DND-41 (cell line): ENCODE measurements around the gene OR5B3.

ENCODE experiments used
- EZH2 ChIP-seq: IDR thresholded peaks from 3 replicates; pipeline ENCODE4 v1.6.1; 2012; ENCODE audit warnings: borderline replicate concordance, low read depth, mild to moderate bottlenecking, moderate library complexity, low read length, inconsistent platforms; ENCODE audit not compliant: severe bottlenecking
- TF ChIP-seq, protein P1 (sequence below): IDR thresholded peaks from 2 replicates; pipeline ENCODE4 v1.5.1; 2012; ENCODE audit warnings: borderline replicate concordance, low read length, moderate library complexity, mild to moderate bottlenecking; ENCODE audit not compliant: poor library complexity, severe bottlenecking; ENCODE audit errors: extremely low read depth

DNA sequence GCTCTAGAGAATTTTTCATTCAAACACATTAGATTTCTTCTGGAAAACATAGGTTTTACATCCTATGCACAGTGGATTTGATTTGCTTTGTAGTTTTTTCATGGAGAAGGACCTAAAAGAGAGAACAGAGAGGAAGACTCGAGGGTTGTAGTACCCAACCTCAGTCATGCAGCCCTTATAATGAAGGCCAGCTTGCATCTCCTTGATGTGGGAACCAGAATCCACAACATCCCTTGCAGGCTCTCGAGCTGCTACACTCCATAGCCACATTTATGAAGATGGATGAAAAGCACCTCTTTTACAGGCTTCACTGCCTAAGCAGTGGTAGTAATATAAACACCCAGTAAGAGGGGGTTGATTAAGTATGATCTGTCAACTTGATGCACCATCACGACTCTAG is 44.9 kb upstream of the OR5B3 start:
- TF ChIP-seq, protein P1, sequence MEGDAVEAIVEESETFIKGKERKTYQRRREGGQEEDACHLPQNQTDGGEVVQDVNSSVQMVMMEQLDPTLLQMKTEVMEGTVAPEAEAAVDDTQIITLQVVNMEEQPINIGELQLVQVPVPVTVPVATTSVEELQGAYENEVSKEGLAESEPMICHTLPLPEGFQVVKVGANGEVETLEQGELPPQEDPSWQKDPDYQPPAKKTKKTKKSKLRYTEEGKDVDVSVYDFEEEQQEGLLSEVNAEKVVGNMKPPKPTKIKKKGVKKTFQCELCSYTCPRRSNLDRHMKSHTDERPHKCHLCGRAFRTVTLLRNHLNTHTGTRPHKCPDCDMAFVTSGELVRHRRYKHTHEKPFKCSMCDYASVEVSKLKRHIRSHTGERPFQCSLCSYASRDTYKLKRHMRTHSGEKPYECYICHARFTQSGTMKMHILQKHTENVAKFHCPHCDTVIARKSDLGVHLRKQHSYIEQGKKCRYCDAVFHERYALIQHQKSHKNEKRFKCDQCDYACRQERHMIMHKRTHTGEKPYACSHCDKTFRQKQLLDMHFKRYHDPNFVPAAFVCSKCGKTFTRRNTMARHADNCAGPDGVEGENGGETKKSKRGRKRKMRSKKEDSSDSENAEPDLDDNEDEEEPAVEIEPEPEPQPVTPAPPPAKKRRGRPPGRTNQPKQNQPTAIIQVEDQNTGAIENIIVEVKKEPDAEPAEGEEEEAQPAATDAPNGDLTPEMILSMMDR: no peak
- TF ChIP-seq EZH2: no peak
